ENCODE measurements around the gene XNDC1N. TPM values are rescaled to one million over a fixed set of nuclear protein-coding genes. Genes with fewer than 3 reads are reported as not detected.
A peak's percentile ranks its signal among the peaks of the same experiment; 100 is the strongest.

XNDC1N gene
- total RNA-seq, 1 donor, result 9.4 TPM

- DNase-seq (ENCODE audit: insufficient read length, low spot score, missing footprints), result peak; percentile 96
- Histone ChIP-seq H3K9me3 (ENCODE audit: low read depth, low read length) (no peaks in the 10 kb centered on the region), H3K4me1 (ENCODE audit: insufficient read depth, low read length) (peaks cover 30% of the 10 kb centered on the region), H3K27ac (ENCODE audit: low read depth, low read length) (peak within 1 kb of the TSS; percentile 94), H2AFZ (ENCODE audit: low read length) (peak within 1 kb of the TSS; percentile 95), H3K79me2 (ENCODE audit: insufficient read depth, low read length) (peaks cover 62% of the 10 kb centered on the region), H3K4me3 (ENCODE audit: insufficient read depth, low read length) (peak within 1 kb of the TSS; percentile 80), H3K27me3 (ENCODE audit: insufficient read depth, low read length) (no peaks in the 10 kb centered on the region), H3K36me3 (ENCODE audit: insufficient read depth, low read length) (no peaks in the 10 kb centered on the region), H4K20me1 (ENCODE audit: insufficient read depth, low read length) (peaks cover 47% of the 10 kb centered on the region), H3K4me2 (ENCODE audit: insufficient read depth, low read length) (peak within 1 kb of the TSS; percentile 97)
- TF ChIP-seq, protein P1, sequence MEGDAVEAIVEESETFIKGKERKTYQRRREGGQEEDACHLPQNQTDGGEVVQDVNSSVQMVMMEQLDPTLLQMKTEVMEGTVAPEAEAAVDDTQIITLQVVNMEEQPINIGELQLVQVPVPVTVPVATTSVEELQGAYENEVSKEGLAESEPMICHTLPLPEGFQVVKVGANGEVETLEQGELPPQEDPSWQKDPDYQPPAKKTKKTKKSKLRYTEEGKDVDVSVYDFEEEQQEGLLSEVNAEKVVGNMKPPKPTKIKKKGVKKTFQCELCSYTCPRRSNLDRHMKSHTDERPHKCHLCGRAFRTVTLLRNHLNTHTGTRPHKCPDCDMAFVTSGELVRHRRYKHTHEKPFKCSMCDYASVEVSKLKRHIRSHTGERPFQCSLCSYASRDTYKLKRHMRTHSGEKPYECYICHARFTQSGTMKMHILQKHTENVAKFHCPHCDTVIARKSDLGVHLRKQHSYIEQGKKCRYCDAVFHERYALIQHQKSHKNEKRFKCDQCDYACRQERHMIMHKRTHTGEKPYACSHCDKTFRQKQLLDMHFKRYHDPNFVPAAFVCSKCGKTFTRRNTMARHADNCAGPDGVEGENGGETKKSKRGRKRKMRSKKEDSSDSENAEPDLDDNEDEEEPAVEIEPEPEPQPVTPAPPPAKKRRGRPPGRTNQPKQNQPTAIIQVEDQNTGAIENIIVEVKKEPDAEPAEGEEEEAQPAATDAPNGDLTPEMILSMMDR (IDR thresholded peaks at IDR 0.05; ENCODE audit: extremely low read depth, low read depth, low read length), result no peak
Observed at GRCh38 chr11:71928737-71929443, 496 bp upstream of the XNDC1N start, which contains the start of gene RNF121. TSS of gene RNF121 (plus strand) at chr11:71929046. CDS start at chr11:71929062, 16 bp downstream.

GRCh38 chr11:71917646-71918140, 10.7 kb downstream of the XNDC1N start:
- TF ChIP-seq, protein P1 (IDR thresholded peaks at IDR 0.05; ENCODE audit: extremely low read depth, low read depth, low read length), result no peak
- Histone ChIP-seq H3K9me3 (ENCODE audit: low read depth, low read length) (no peaks in the 10 kb centered on the region), H2AFZ (ENCODE audit: low read length) (no peak overlapping the region), H3K27ac (ENCODE audit: low read depth, low read length) (no peak overlapping the region), H3K27me3 (ENCODE audit: insufficient read depth, low read length) (no peaks in the 10 kb centered on the region), H3K79me2 (ENCODE audit: insufficient read depth, low read length) (no peaks in the 10 kb centered on the region), H3K4me2 (ENCODE audit: insufficient read depth, low read length) (no peak overlapping the region), H4K20me1 (ENCODE audit: insufficient read depth, low read length) (no peaks in the 10 kb centered on the region), H3K4me1 (ENCODE audit: insufficient read depth, low read length) (no peaks in the 10 kb centered on the region), H3K36me3 (ENCODE audit: insufficient read depth, low read length) (peaks cover 9% of the 10 kb centered on the region), H3K4me3 (ENCODE audit: insufficient read depth, low read length) (no peak overlapping the region)
- no peak for DNase-seq (ENCODE audit: insufficient read length, low spot score, missing footprints)

DNA sequence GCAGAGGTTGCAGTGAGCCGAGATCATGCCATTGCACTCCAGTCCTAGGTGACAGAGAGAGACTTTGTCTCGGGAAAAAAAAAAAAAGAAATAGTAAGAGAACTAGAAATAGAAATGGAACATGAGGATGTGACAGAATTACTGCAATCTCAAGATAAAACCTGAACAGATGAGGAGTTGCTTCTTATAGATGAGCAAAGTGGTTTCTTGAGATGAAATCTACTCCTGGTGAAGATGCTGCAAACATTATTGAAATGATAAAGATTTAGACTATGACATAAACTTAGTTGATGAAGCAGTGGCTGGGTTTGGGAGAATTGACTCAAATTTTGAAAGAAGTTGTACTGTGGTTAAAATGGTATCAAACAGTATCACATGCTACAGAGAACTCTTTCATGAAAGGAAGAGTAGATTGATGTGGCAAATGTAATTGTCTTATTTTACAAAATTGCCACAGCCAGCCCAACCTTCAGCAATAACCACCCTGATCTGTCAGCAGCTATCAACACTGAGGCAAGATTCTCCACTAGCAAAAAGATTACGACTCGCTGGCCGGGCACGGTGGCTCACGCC, 13.7 kb downstream of the XNDC1N start:
- Histone ChIP-seq H2AFZ (ENCODE audit: low read length) (no peak overlapping the region), H3K27me3 (ENCODE audit: insufficient read depth, low read length) (no peaks in the 10 kb centered on the region), H3K4me1 (ENCODE audit: insufficient read depth, low read length) (no peaks in the 10 kb centered on the region), H3K4me2 (ENCODE audit: insufficient read depth, low read length) (no peak overlapping the region), H4K20me1 (ENCODE audit: insufficient read depth, low read length) (no peaks in the 10 kb centered on the region), H3K4me3 (ENCODE audit: insufficient read depth, low read length) (no peak overlapping the region), H3K79me2 (ENCODE audit: insufficient read depth, low read length) (no peaks in the 10 kb centered on the region), H3K27ac (ENCODE audit: low read depth, low read length) (no peak overlapping the region), H3K9me3 (ENCODE audit: low read depth, low read length) (no peaks in the 10 kb centered on the region), H3K36me3 (ENCODE audit: insufficient read depth, low read length) (peaks cover 9% of the 10 kb centered on the region)
- TF ChIP-seq, protein P1 (IDR thresholded peaks at IDR 0.05; ENCODE audit: extremely low read depth, low read depth, low read length), result no peak
- no peak for DNase-seq (ENCODE audit: insufficient read length, low spot score, missing footprints)
